ENCODE data around the gene LRRC75B.
A peak's percentile ranks its signal among the peaks of the same experiment; 100 is the strongest.
"Not testable (repeated sequence)": the region's sequence is repeated elsewhere in the genome, so short reads cannot be mapped to it uniquely, and the experiment has no call there.

LRRC75B gene

GRCh38 chr22:24555165-24556039, 37.5 kb downstream of the LRRC75B start, which contains the start of gene SNRPD3:
TSS of gene SNRPD3 (plus strand) at chr22:24555999. CDS start at chr22:24557675, 1,676 bp downstream.
- 0 out of 2 replicates have a peak, but pooled peaks have one; percentile 23 for TF ChIP-seq ZFP3 (CRISPR knock-in tag; IDR thresholded peaks at IDR 0.05)
- TF ChIP-seq ISL1 (CRISPR knock-in tag; IDR thresholded peaks at IDR 0.05): no peak
- TF ChIP-seq ZC3H10 (CRISPR knock-in tag; IDR thresholded peaks at IDR 0.05): no peak
- TF ChIP-seq TSHZ2 (CRISPR knock-in tag; IDR thresholded peaks at IDR 0.05): 0 out of 2 replicates have a peak, but pooled peaks have one; percentile 20
- no peak for TF ChIP-seq CSRNP3 (CRISPR knock-in tag; IDR thresholded peaks at IDR 0.05)
- peak; percentile 90 for ATAC-seq

GRCh38 chr22:24554313-24555164, 38.3 kb downstream of the LRRC75B start, which contains the start of gene GUCD1:
TSS of gene GUCD1 (minus strand) at chr22:24555138. CDS start at chr22:24554991, 147 bp downstream.
- ATAC-seq: peak; percentile 7
- no peak for TF ChIP-seq OSR1 (CRISPR knock-in tag; IDR thresholded peaks at IDR 0.05)
- TF ChIP-seq, protein P1, sequence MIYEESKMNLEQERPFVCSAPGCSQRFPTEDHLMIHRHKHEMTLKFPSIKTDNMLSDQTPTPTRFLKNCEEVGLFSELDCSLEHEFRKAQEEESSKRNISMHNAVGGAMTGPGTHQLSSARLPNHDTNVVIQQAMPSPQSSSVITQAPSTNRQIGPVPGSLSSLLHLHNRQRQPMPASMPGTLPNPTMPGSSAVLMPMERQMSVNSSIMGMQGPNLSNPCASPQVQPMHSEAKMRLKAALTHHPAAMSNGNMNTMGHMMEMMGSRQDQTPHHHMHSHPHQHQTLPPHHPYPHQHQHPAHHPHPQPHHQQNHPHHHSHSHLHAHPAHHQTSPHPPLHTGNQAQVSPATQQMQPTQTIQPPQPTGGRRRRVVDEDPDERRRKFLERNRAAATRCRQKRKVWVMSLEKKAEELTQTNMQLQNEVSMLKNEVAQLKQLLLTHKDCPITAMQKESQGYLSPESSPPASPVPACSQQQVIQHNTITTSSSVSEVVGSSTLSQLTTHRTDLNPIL (CRISPR knock-in tag; IDR thresholded peaks at IDR 0.05; ENCODE audit: low read depth): no peak
- TF ChIP-seq POU6F1 (CRISPR knock-in tag; IDR thresholded peaks at IDR 0.05; ENCODE audit: borderline replicate concordance, low read depth): no peak

DNA sequence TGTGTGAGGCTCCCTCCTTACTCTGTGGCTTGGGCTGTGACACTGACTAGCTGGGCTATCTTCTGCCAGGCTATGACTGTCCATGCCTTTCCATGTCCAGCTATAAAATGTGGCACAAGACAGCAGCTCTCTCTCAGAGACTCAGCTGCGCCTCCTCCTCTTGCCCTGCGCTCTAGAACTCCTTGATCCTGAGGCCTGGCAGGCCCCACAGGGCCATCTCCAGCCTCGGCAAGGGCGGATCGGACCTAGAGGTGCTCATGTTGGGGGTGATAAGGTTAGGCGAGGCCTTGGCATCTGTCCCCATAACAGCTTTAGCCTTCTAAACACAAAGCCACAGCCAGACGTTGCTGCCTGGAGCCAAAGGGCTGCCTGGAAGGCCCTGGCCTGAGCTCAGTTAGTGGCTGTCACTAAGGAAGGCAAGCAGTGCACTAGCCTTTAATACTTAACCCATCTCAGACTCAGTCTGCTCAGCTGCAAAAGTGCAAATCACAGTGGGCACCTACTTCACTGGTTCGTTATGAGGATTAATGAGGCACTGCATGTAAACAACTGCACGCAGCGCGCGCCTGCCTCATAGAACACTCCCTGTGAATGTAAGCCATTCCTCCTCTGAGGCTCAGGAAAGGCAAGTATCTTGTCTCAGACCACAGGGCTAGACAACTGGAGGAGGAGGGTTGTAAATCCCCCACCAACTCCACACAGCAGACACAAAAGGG, 39.1 kb downstream of the LRRC75B start:
- ATAC-seq: no peak
- TF ChIP-seq ISL1 (CRISPR knock-in tag; IDR thresholded peaks at IDR 0.05): no peak
- TF ChIP-seq, protein P1 (CRISPR knock-in tag; IDR thresholded peaks at IDR 0.05; ENCODE audit: low read depth): no peak
- no peak for TF ChIP-seq ZNF565 (CRISPR knock-in tag; conservative IDR thresholded peaks at IDR 0.05; ENCODE audit: low read depth)
- no peak for TF ChIP-seq TCF4 (CRISPR knock-in tag; IDR thresholded peaks at IDR 0.05; ENCODE audit: borderline replicate concordance)
- TF ChIP-seq TOX (CRISPR knock-in tag; IDR thresholded peaks at IDR 0.05; ENCODE audit: borderline replicate concordance): no peak
- TF ChIP-seq TSHZ2 (CRISPR knock-in tag; IDR thresholded peaks at IDR 0.05): no peak
- no peak for TF ChIP-seq ARNTL (CRISPR knock-in tag; IDR thresholded peaks at IDR 0.05; ENCODE audit: borderline replicate concordance, low read depth)

GRCh38 chr22:24552503-24553286, 40.2 kb downstream of the LRRC75B start:
- ATAC-seq: not testable (repeated sequence)

Measured in SK-N-SH treated with all-trans-retinoic acid at 6 μM for 48 hours (cell line).